GM19452 (cell line): ENCODE results near the gene NECAB3.

ENCODE experiments used
- ATAC-seq: cut with Tn5 transposase; IDR thresholded peaks from one replicate; pipeline ENCODE4 v1.9.1; 2021; ENCODE audit not compliant: unreplicated experiment

Gene NECAB3

DNA sequence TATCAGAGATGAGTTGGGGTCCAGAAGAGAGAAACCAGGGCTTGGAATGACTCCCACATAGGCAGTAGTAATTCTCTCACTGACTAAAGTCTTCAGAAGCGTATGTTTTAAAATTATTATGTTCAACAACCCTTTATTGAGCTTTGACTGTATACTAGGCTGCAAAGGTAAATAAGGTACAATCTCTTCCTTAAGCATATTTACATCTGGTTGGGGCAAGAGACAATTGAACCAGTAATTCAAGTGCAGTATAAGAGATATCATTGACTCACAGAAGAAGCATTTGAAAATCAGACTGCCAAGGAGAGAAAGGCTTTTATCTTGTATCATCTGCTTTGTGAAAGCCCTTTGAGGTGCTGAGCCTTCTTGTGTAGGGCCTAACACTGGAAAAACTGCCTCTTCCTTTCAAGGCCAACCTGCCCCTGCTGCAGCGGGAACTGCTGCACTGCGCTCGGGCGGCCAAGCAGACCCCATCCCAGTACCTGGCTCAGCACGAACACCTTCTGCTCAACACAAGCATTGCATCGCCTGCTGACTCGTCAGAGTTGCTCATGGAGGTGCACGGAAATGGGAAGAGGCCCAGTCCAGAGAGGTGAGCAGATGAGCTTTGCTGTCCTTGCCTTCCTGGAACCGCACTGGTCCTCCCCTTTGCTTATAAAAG is 51.4 kb downstream of the NECAB3 start:
- ATAC-seq, result no peak

DNA sequence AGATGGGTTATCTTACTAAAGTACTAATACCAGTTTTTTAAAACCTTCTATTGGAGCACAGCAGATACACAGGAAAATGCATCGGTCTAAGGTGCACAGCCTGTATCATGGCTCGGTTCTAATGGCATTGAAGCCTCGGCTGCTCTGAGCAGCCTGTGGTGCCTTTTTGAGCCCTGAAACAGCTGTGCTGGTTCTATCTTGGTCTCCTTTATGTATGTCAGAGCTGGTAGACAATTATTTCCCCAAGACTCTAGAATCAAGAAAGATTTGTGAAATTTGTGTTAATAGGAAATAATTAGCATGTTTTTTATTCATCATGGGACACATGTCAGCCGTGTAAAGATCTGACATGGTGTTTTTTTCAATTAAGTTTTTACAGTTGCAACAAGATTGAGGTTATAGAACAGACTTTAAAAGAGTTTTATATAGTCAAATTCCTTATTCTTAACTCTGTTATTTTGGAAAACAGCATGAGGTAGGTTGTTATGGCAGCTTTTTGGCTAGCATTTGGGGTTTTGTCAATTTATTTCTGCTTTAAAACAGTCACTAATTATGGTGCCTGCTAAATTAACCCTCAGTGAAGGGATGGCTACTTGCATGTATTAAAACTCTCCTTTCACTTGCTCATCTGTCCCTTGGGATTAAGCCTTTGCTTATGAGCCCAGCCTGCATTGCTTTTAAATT is 52.4 kb downstream of the NECAB3 start:
- ATAC-seq, result no peak

DNA sequence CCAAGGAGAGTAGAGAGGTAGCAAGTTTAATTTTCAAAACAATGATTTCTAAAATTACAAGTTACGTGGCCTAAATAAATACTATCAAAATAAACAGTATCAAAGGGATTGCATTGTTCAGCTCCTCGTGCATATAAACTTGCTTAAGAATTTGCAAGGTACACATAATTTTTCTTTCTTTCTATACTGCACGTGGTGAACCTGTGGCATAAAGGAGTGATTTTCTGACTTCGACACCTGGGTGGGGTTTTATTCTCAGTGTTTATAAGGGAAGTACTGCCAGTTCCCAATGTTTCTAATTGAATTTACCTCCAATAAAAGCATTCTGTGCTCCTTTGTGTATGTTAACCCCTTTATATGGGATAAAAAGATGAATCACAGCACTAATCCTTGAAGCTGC is 62.2 kb downstream of the NECAB3 start:
- ATAC-seq, result no peak

DNA sequence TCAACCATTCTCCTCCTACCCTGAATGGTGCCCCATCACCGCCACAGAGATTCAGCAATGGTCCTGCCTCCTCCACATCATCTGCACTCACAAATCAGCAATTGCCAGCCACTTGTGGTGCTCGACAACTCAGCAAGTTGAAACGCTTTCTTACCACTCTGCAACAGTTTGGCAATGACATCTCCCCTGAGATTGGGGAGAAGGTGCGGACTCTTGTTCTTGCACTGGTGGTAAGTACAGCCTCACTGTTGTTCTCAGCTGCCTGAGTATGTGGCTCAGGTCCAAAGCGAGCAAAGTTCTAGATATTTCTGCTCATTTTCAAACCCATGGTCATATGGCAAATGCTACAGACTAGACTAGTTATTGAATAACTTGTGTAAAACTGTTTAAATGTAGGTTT is 63.1 kb downstream of the NECAB3 start:
- ATAC-seq, result no peak

DNA sequence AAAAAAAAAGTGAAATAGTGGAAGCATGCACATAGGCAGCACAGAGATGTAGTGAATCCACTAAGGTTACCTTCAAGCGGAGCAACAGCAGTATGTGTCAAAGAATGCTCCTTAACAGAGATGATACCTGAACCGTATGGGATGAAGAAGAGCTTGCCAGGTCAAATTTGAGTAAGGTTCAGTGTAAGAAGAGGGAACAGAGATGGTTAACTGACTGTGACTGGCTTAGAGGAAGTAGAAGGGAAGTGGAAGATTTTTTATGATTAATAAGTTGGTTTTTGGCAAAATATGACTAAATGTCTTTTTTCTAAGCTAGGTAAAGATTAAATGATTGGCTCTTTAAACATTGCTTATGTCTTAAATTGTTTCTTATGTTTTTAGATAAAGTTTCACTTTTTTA is 64.7 kb downstream of the NECAB3 start:
- no peak for ATAC-seq
